HepG2 (cell line): Measurements from ENCODE around the gene BICRA. TPM values are rescaled to one million over a fixed set of nuclear protein-coding genes. Genes with fewer than 3 reads are reported as not detected.
A peak's percentile ranks its signal among the peaks of the same experiment; 100 is the strongest.

Source experiments
- ADNP ChIP-seq: sonication (generic); formaldehyde crosslinking; IDR thresholded peaks from 2 replicates; pipeline ENCODE4 v1.4.0; 2020; ENCODE audit warnings: missing genetic modification reagents
- BORCS8-MEF2B ChIP-seq: sonication (generic); formaldehyde crosslinking; IDR thresholded peaks from 2 replicates; pipeline ENCODE4 v1.8.0; 2022; ENCODE audit warnings: mild to moderate bottlenecking, missing genetic modification reagents
- CC2D1A ChIP-seq: sonication (generic); formaldehyde crosslinking; IDR thresholded peaks from 2 replicates; pipeline ENCODE4 v1.8.1; 2023; ENCODE audit warnings: mild to moderate bottlenecking, missing genetic modification reagents
- HDAC2 ChIP-seq: sonication (generic); formaldehyde crosslinking; IDR thresholded peaks from 2 replicates; pipeline ENCODE4 v1.4.0; 2020; ENCODE audit warnings: missing genetic modification reagents
- JARID2 ChIP-seq: sonication (generic); formaldehyde crosslinking; IDR thresholded peaks from 2 replicates; pipeline ENCODE4 v1.8.1; 2023; ENCODE audit warnings: missing genetic modification reagents, inconsistent platforms; ENCODE audit not compliant: insufficient replicate concordance
- MAFF ChIP-seq: IDR thresholded peaks from 2 replicates; pipeline ENCODE4 v1.6.1; 2011; ENCODE audit warnings: low read depth, low read length, improper control_type of control experiment
- MBNL3 ChIP-seq: fragments of 250-450 bp; sonication (Bioruptor Pico); conservative IDR thresholded peaks from 2 replicates; pipeline ENCODE4 v1.8.0; 2022; ENCODE audit warnings: mild to moderate bottlenecking, inconsistent platforms
- MIER2 ChIP-seq: IDR thresholded peaks from 2 replicates; pipeline ENCODE4 v1.6.1; 2016; ENCODE audit warnings: missing biosample characterization, missing genetic modification reagents
- NR2F2 ChIP-seq: IDR thresholded peaks from 2 replicates; pipeline ENCODE4 v1.6.1; 2012; ENCODE audit warnings: low read depth, inconsistent platforms, borderline replicate concordance
- NRL ChIP-seq: sonication (generic); formaldehyde crosslinking; IDR thresholded peaks from 2 replicates; pipeline ENCODE4 v1.5.0; 2020; ENCODE audit warnings: missing genetic modification reagents, mild to moderate bottlenecking, moderate library complexity, borderline replicate concordance
- RFX5 ChIP-seq: IDR thresholded peaks from 2 replicates; pipeline ENCODE4 v1.6.1; 2011; ENCODE audit warnings: low read depth, low read length, improper control_type of control experiment
- RXRB ChIP-seq: IDR thresholded peaks from 2 replicates; pipeline ENCODE4 v1.6.1; 2016; ENCODE audit warnings: borderline replicate concordance, missing genetic modification reagents, missing compliant biosample characterization
- SIN3A ChIP-seq: IDR thresholded peaks from 2 replicates; pipeline ENCODE4 v1.6.1; 2011; ENCODE audit warnings: low read depth, mild to moderate bottlenecking, control low read depth, low read length, borderline replicate concordance
- SOX6 ChIP-seq, 2 experiments: fragments of 450-650 bp in 1 of 2; sonication (generic) in 1 of 2; formaldehyde crosslinking in 1 of 2; IDR thresholded peaks; 2 replicates each; pipeline versions ENCODE4 v1.4.0 to v1.6.1; 2017 to 2020; ENCODE audit warnings: antibody characterized with exemption in 1 of 2, mild to moderate bottlenecking in 1 of 2, missing genetic modification reagents in 1 of 2
- ZBTB34 ChIP-seq: sonication (generic); formaldehyde crosslinking; IDR thresholded peaks from 2 replicates; pipeline ENCODE4 v1.8.0; 2022; ENCODE audit warnings: mild to moderate bottlenecking, missing genetic modification reagents
- ZMYM3 ChIP-seq: sonication (generic); formaldehyde crosslinking; IDR thresholded peaks from 2 replicates; pipeline ENCODE4 v1.5.1; 2020; ENCODE audit warnings: mild to moderate bottlenecking, missing genetic modification reagents
- ZNF253 ChIP-seq: sonication (generic); formaldehyde crosslinking; IDR thresholded peaks from 2 replicates; pipeline ENCODE4 v1.8.0; 2022; ENCODE audit warnings: mild to moderate bottlenecking, missing genetic modification reagents, borderline replicate concordance
- ZNF292 ChIP-seq: sonication (generic); formaldehyde crosslinking; IDR thresholded peaks from 2 replicates; pipeline ENCODE4 v1.8.1; 2022; ENCODE audit warnings: mild to moderate bottlenecking, low read depth, missing genetic modification reagents, borderline replicate concordance
- ZNF687 ChIP-seq: sonication (generic); formaldehyde crosslinking; IDR thresholded peaks from 2 replicates; pipeline ENCODE4 v1.5.1; 2020; ENCODE audit warnings: mild to moderate bottlenecking, missing genetic modification reagents, moderate library complexity
- ZNF710 ChIP-seq: sonication (generic); formaldehyde crosslinking; IDR thresholded peaks from 2 replicates; pipeline ENCODE4 v1.5.0; 2020; ENCODE audit warnings: mild to moderate bottlenecking, missing genetic modification reagents, borderline replicate concordance
- ZNF775 ChIP-seq: sonication (generic); formaldehyde crosslinking; IDR thresholded peaks from 2 replicates; pipeline ENCODE4 v1.4.0; 2020; ENCODE audit warnings: missing genetic modification reagents, mild to moderate bottlenecking, moderate library complexity, borderline replicate concordance
- polyA plus RNA-seq, 8 experiments: library from polyadenylated mRNA; depleted of rRNA in 3 of 8; stranded (reverse) in 7 of 8; unstranded in 1 of 8; fragments of >200 nt; fragmentation: Illumina TruSeq in 4 of 8; extraction: Trizol in 4 of 8; gene quantifications; 2 replicates each; pipeline versions ENCODE4 v1.2.1 to v1.2.3, GENCODE V29; 2011 to 2016; ENCODE audit warnings: low read depth in 4 of 8, missing spikeins in 1 of 8, mixed read lengths in 1 of 8; ENCODE audit not compliant: insufficient read depth in 1 of 8
- total RNA-seq, 5 experiments: library from RNA; depleted of rRNA; stranded (reverse); fragments of >200 nt; fragmentation: Illumina TruSeq; extraction: Trizol; gene quantifications; 2 replicates each; pipeline ENCODE4 v1.2.3, GENCODE V29; 2016; ENCODE audit warnings: low read depth in 1 of 5

Gene BICRA
- total and polyA plus RNA-seq, 2 of the 13 experiments (the other 11 are each of a cell fraction or from before 2014, with no cell fraction given) = 0.55 to 0.71 TPM

- TF ChIP-seq ZMYM3 (CRISPR knock-in tag) = peak; percentile 61
- TF ChIP-seq SIN3A = 0 out of 2 replicates have a peak, but pooled peaks have one; percentile 31
- TF ChIP-seq NR2F2 = peak; percentile 34; the same call in 1 of the 2 replicates
- TF ChIP-seq RFX5 = no peak
- peak; percentile 47; the same call in 1 of the 2 replicates for TF ChIP-seq BORCS8-MEF2B (CRISPR knock-in tag)
- TF ChIP-seq ZNF292 (CRISPR knock-in tag) = peak; percentile 74
- no peak for TF ChIP-seq CC2D1A (CRISPR knock-in tag)
- peak; percentile 62 for TF ChIP-seq ZNF687 (CRISPR knock-in tag)
- TF ChIP-seq MBNL3 = no peak
- TF ChIP-seq MAFF = no peak
- TF ChIP-seq ZNF253 (CRISPR knock-in tag) = no peak
- peak; percentile 66; the same call in 1 of the 2 replicates for TF ChIP-seq HDAC2 (CRISPR knock-in tag)
- TF ChIP-seq RXRB (CRISPR knock-in tag) = peak; percentile 20; the same call in 1 of the 2 replicates
- TF ChIP-seq NRL = peak; percentile 57; the same call in 1 of the 2 replicates
- TF ChIP-seq JARID2 (CRISPR knock-in tag) = no peak
- TF ChIP-seq SOX6 (IDR thresholded peaks at IDR 0.05) = no peak
- peak; percentile 28; the same call in 1 of the 2 replicates for TF ChIP-seq SOX6 (CRISPR knock-in tag; IDR thresholded peaks at IDR 0.05)
- TF ChIP-seq ZNF710 (CRISPR knock-in tag) = 0 out of 2 replicates have a peak, but pooled peaks have one; percentile 40
- no peak for TF ChIP-seq ZNF775 (CRISPR knock-in tag)
- TF ChIP-seq ADNP (CRISPR knock-in tag) = peak; percentile 95
- TF ChIP-seq MIER2 = no peak
- peak; percentile 73; the same call in 1 of the 2 replicates for TF ChIP-seq ZBTB34 (CRISPR knock-in tag)
Observed at GRCh38 chr19:47623921-47624391, 15.0 kb downstream of the BICRA start (continued).
